ENCODE measurements around the gene MCUR1.

DNA sequence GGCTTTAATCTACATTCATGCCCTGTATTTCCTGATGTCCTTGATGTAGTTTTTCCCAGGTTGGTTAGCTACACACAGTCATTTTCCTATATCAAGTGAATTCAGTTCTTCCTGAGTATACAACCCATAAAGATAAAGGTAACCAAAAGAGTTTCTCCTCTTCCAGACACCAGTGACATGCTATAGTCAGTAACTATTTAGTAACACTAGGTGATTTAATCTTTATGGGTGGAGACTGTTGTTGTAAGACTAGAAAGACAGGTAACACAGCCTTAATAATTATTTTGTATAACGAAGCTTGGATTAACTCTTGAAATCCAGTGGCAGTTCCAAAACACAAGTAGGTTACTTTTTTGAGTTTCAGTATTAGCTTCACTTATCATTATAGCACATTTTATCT, 17.6 kb downstream of the MCUR1 start:
- TF ChIP-seq EZH2 (IDR thresholded peaks at IDR 0.05; ENCODE audit: insufficient read depth, poor library complexity, severe bottlenecking) (no peak), EZH2phosphoT487 (IDR thresholded peaks at IDR 0.05; ENCODE audit: insufficient read depth, low read depth) (no peak)
